Motor neuron (in vitro differentiated cells): ENCODE data around the gene FAM184A. TPM values are rescaled to one million over a fixed set of nuclear protein-coding genes. Genes with fewer than 3 reads are reported as not detected.
"Not testable (repeated sequence)": the region's sequence is repeated elsewhere in the genome, so short reads cannot be mapped to it uniquely, and the experiment has no call there.

ENCODE experiments used
- ATAC-seq, 8 experiments: fragments of 200-7000 bp; cut with Tn5 transposase; replicated peaks in 6 of 8; 2 replicates each; pipeline ENCODE4 v1.8.0; 2021; ENCODE audit warnings: mild to moderate bottlenecking in 8 of 8, moderate library complexity in 8 of 8
- H3K27ac ChIP-seq, 2 donors: fragments of 250-450 bp; sonication (Bioruptor Pico); 2 replicates each; pipeline ENCODE4 v1.9.0; 2021; ENCODE audit warnings: antibody characterized with exemption in 2 of 2, mild to moderate bottlenecking in 2 of 2, moderate library complexity in 1 of 2
- H3K4me1 ChIP-seq, 2 donors: fragments of 250-450 bp; sonication (Bioruptor Pico); replicated peaks in 1 of 2; 2 replicates each; pipeline ENCODE4 v1.6.1; 2021; ENCODE audit warnings: antibody characterized with exemption in 2 of 2, mild to moderate bottlenecking in 2 of 2, moderate library complexity in 1 of 2
- H3K4me3 ChIP-seq, 5 donors: fragments of 250-450 bp; sonication (Bioruptor Pico); 2 replicates each; pipeline ENCODE4 v1.9.0; 2021; ENCODE audit warnings: antibody characterized with exemption in 5 of 5, mild to moderate bottlenecking in 5 of 5, moderate library complexity in 4 of 5
- WGBS, 10 experiments: fragments of 450-650 bp; shearing (Covaris generic); methylation state at CpG; one replicate each; pipeline ENCODE4 v1.0.0; 2022; 5-methylcytosine and 5-hydroxymethylcytosine counted together
- in situ Hi-C, 9 experiments: fragments of 400-800 bp; cut with MboI; loops; one replicate each; pipeline ENCODE4 v1.15.0; 2021; ENCODE audit warnings: low sequenced_read_pairs in 9 of 9, low pct_unique_long_range_greater_than_20kb in 2 of 9; ENCODE audit not compliant: unreplicated experiment in 9 of 9
- total RNA-seq, 8 experiments: library from RNA; unstranded; fragments of 300-600 nt; gene quantifications; 2 replicates each; pipeline versions ENCODE4 v1.2.3 to v1.2.4, GENCODE V29; 2022

FAM184A gene
- total RNA-seq, 8 experiments from 2014 or later = 4.2 to 49.1 (median 19.7) TPM

- Histone ChIP-seq H3K4me3 (no peak overlapping the region), H3K4me1 (no peaks in the 10 kb centered on the region), H3K27ac (no peak overlapping the region)
- in situ Hi-C loops = loop anchor here in 4 of 9 experiments (10.0 to 25.0 kb wide), 2 partner anchors 152 to 154 kb away; no protein-coding TSS in a partner anchor
- WGBS, 10 experiments = 65 to 100% (median 90%) methylated on average over 1 to 3 of the region's 3 CpGs; no CpG with 5 or more reads in 3 of the 10 experiments
- no peak for ATAC-seq
Observed at GRCh38 chr6:119116712-119117281, 38.3 kb upstream of the FAM184A start.

GRCh38 chr6:119113961-119114360 is 35.5 kb upstream of the FAM184A start:
- 58 to 100% (median 100%) methylated on average over 1 of the region's 1 CpG; no CpG with 5 or more reads in 2 of the 10 experiments for WGBS, 10 experiments
- in situ Hi-C loops = loop anchor here in 4 of 9 experiments (10.0 to 25.0 kb wide), 2 partner anchors 149 to 152 kb away; no protein-coding TSS in a partner anchor
- Histone ChIP-seq H3K4me1 (peaks cover 0 to 2% of the 10 kb centered on the region in 2 donors), H3K27ac (no peak overlapping the region), H3K4me3 (no peak overlapping the region)
- no peak for ATAC-seq

DNA sequence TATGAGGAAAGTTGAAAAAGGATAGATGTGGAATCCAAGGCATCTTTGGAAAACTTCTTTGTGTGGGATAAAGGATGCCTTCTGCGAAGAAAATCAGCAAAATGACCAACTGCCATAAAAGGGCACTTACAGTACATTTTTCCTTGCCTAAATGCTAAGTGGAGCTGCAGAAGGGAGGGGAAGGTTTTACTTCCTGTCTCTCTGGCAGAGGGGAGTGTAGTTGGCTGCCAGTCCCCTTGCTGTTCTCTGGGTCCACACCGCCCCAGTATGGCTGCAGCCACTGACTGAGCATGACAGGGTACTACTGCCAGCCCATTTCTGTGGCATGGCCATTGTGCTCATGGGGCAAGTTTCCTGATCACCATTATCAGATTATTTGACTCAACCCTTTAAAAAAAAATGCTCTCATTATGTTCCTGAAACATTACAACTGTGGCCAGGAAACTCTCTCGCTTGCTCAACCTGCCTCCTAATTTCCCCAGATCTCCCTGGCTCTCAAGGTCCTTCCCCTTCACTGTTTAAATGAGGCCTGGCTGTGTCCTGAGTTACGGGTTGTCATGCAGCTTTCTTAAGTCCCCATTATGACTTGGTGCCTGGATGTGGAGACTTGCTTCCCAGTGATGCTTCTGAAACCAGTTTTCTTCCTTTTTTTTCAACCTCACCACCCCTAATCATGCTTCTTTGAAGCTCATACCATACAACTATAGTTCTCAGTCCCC is 34.5 kb upstream of the FAM184A start:
- H3K27ac ChIP-seq = no peak overlapping the region
- H3K4me3 ChIP-seq = no peak overlapping the region
- peak in 2 of 8 experiments; percentile 57 to 64 for ATAC-seq
- WGBS, 10 experiments = 40 to 100% (median 82%) methylated on average over 1 to 4 of the region's 4 CpGs
- peaks cover 0 to 2% of the 10 kb centered on the region in 2 donors for H3K4me1 ChIP-seq
- in situ Hi-C loops = loop anchor here in 4 of 9 experiments (10.0 to 25.0 kb wide), 2 partner anchors 148 to 151 kb away; no protein-coding TSS in a partner anchor

DNA sequence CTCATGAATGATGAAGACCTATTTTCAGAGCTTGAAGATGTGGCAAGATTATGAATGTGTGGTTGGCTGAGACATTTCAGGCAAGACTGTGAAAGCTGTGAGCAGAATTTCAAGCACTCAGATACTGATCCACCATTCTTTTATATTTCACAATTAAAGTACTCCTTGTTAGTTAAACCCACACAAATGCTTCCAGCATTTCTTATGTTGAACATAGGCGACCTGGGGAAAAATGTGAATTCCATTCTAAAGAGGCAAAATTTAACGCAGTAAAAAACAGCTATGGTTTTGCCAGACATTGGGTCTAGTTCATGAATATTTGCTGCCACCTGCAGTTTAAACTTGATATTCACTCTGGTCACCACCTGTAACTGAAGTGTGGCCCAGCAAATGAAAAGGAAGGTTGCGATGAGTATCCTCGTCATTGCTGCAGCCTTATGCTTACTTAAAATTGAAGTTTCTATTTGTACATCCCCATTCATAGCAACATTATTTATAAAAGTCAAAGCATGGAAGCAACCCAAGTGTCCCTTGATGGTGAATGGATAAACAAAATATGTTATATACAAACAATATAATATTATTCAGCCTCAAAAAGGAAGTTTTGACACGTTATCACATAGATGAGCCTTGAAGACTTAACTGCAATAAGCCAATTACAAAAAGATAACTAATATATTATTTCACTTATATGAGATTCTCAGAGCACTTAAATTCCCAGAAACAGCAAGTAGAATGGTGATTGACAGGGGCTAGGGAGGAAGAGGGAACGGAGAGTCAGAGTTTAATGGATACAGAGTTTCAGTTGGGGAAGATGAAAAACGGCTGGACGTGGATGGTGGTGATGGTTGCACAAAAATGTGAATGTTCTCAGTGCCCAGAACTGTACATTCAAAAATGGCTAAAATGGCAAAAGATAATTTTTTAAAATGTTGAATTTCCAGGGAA is 32.4 kb upstream of the FAM184A start:
- Histone ChIP-seq H3K4me1 (peaks cover 0 to 2% of the 10 kb centered on the region in 2 donors), H3K27ac (no peak overlapping the region), H3K4me3 (no peak overlapping the region)
- in situ Hi-C loops = loop anchor here in 4 of 9 experiments (10.0 to 25.0 kb wide), 2 partner anchors 146 to 149 kb away; no protein-coding TSS in a partner anchor
- ATAC-seq = peak in 7 of 8 experiments; percentile 59 to 91 (median 84)
- WGBS, 10 experiments = 15 to 88% (median 57%) methylated on average over 4 to 8 of the region's 8 CpGs; no CpG with 5 or more reads in 1 of the 10 experiments

GRCh38 chr6:119109654-119110325 is 31.3 kb upstream of the FAM184A start:
- in situ Hi-C loops = loop anchor here in 4 of 9 experiments (10.0 to 25.0 kb wide), 2 partner anchors 145 to 147 kb away; no protein-coding TSS in a partner anchor
- 69 to 100% (median 96%) methylated on average over 2 to 7 of the region's 8 CpGs for WGBS, 10 experiments
- Histone ChIP-seq H3K4me1 (peaks cover 0 to 2% of the 10 kb centered on the region in 2 donors), H3K27ac (no peak overlapping the region), H3K4me3 (no peak overlapping the region)
- ATAC-seq = no peak

DNA sequence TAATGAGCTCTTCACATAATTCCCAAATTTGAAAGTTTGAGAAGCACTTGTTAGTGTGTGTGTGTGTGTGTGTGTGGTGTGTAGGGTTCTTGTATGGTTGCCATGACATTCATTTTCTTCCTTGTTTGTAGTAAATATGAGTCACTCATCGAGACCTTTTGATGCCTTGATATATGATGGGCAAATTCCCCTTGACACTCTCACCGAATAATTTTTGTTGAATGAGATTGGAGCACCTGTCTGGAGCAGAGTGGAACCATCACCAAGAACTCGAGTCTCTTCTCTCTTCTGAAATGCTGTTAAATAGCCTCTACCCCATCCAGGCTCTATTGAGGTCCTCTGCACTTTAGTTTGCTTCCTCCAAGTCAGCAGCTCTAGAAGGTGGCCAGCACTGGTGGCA is 29.6 kb upstream of the FAM184A start:
- Histone ChIP-seq H3K4me1 (peaks cover 0 to 2% of the 10 kb centered on the region in 2 donors), H3K27ac (no peak overlapping the region), H3K4me3 (no peak overlapping the region)
- in situ Hi-C loops = loop anchor here in 3 of 9 experiments (25.0 kb wide), 1 partner anchor 146 kb away; no protein-coding TSS in a partner anchor
- no peak for ATAC-seq
- 0 to 81% (median 73%) methylated on average over 1 to 3 of the region's 3 CpGs; no CpG with 5 or more reads in 2 of the 10 experiments for WGBS, 10 experiments

GRCh38 chr6:119105282-119105681 is 26.8 kb upstream of the FAM184A start:
- Histone ChIP-seq H3K4me1 (no peaks in the 10 kb centered on the region), H3K4me3 (no peak overlapping the region), H3K27ac (no peak overlapping the region)
- no peak for ATAC-seq
- in situ Hi-C loops = loop anchor here in 3 of 9 experiments (25.0 kb wide), 1 partner anchor 143 kb away; no protein-coding TSS in a partner anchor
- WGBS, 10 experiments = 22 to 98% (median 64%) methylated on average over 2 to 5 of the region's 5 CpGs

DNA sequence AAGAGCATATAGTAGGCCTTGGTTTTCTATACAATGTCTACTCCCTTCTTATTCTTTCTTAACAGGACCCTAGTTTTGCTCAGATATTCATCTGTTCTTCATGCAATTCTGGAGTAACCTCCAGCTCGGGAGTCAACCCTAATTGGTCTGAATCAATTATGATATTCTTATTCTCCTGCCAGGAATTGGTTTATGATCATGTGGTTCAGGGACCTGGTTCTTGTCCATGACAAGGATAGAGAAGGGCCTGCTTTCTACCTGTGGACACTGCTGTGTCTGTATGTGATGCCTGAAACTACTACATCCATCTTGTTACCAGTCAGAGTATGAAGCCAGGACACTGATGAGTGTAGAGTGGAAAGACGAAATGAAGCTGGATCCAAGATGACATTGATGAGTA is 24.4 kb upstream of the FAM184A start:
- Histone ChIP-seq H3K4me1 (no peaks in the 10 kb centered on the region), H3K4me3 (no peak overlapping the region), H3K27ac (no peak overlapping the region)
- in situ Hi-C loops = loop anchor here in 3 of 9 experiments (25.0 kb wide), 1 partner anchor 141 kb away; no protein-coding TSS in a partner anchor
- no peak for ATAC-seq
- WGBS, 10 experiments = 0 to 83% (median 53%) methylated on average over 1 to 2 of the region's 2 CpGs

- in situ Hi-C loops = loop anchor here in 3 of 9 experiments (25.0 kb wide), 1 partner anchor 138 kb away; no protein-coding TSS in a partner anchor
- 29 to 100% methylated on average over 1 of the region's 1 CpG; no CpG with 5 or more reads in 8 of the 10 experiments for WGBS, 10 experiments
Observed at GRCh38 chr6:119100115-119100514, 21.7 kb upstream of the FAM184A start.

GRCh38 chr6:119097815-119098361 is 19.4 kb upstream of the FAM184A start:
- H3K4me3 ChIP-seq, H3K27ac ChIP-seq, H3K4me1 ChIP-seq, in situ Hi-C loops: not testable (repeated sequence)
- 43 to 100% (median 78%) methylated on average over 3 to 7 of the region's 9 CpGs; no CpG with 5 or more reads in 1 of the 10 experiments for WGBS, 10 experiments
- peak in 1 of 8 experiments; percentile 21 for ATAC-seq

More at GRCh38 chr6:119100115-119100514, 21.7 kb upstream of the FAM184A start:
- Histone ChIP-seq H3K27ac (no peak overlapping the region), H3K4me1 (peaks cover 0 to 4% of the 10 kb centered on the region in 2 donors), H3K4me3 (no peak overlapping the region)
- ATAC-seq = no peak

DNA sequence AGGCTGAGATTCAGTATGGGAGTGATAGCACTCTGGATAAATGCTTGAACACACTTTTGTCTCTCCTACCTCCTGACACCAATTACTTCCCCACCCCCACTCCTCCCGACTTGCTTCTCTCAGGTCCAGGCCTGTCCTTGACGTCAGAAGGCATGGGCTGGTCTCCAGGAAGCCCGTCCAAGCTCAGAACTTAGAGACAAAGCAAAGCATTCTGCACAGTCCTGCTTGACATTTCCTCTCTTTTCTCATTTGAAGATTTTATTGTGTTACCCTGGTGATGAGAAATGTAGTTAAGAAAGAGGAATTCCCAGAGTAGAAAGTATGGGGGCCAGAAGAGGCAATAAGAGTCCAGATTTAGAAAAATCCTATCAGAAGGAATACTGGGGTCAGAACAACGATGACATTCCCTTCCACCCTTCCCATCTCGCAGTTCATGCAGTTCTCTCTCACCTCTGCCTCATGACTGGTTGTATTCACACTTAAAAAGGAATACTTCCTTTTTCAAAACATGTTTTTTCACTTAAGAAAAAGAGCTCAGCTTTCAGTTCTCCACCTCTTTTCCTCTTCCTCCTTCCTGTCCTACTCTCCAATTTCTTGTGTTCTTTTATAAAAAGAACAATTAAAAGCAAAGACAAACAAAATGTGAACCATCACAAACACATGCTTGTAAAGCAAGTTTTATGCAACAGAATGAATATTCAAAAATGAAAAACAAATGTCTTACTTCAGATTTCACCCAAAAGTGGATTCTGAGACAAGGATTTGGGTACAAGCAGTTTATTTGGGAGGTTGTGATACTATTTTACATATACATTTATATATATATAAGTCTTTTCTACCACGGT is 18.5 kb upstream of the FAM184A start:
- no peak overlapping the region for H3K27ac ChIP-seq
- H3K4me3 ChIP-seq = no peak overlapping the region
- in situ Hi-C loops = no loop called here
- 0 to 73% (median 40%) methylated on average over 1 to 6 of the region's 6 CpGs; no CpG with 5 or more reads in 1 of the 10 experiments for WGBS, 10 experiments
- H3K4me1 ChIP-seq = peaks cover 0 to 4% of the 10 kb centered on the region in 2 donors
- ATAC-seq = peak; percentile 14 to 99 (median 78)
